Neural crest cell (in vitro differentiated cells): ENCODE results near the gene NGF. TPM values are rescaled to one million over a fixed set of nuclear protein-coding genes. Genes with fewer than 3 reads are reported as not detected.

Experiments used
- DNase-seq: peaks from one replicate; pipeline ENCODE4 v3.0.0; 2021; ENCODE audit warnings: low read depth, mixed read lengths, low spot score
- H3K27ac Mint-ChIP-seq: one replicate; pipeline ENCODE4 v1.8.0; 2021; ENCODE audit warnings: mild to moderate bottlenecking, mixed read lengths; ENCODE audit not compliant: unreplicated experiment
- H3K27me3 Mint-ChIP-seq: 2 replicates; pipeline ENCODE4 v1.8.0; 2021; ENCODE audit warnings: low read depth, mild to moderate bottlenecking, mixed read lengths
- H3K36me3 Mint-ChIP-seq: 2 replicates; pipeline ENCODE4 v1.8.0; 2021; ENCODE audit warnings: low read depth, mild to moderate bottlenecking, mixed read lengths
- H3K4me1 Mint-ChIP-seq: 2 replicates; pipeline ENCODE4 v1.8.0; 2021; ENCODE audit warnings: mixed read lengths
- H3K4me3 Mint-ChIP-seq: one replicate; pipeline ENCODE4 v1.8.0; 2021; ENCODE audit warnings: mild to moderate bottlenecking, mixed read lengths
- H3K9me3 Mint-ChIP-seq: 2 replicates; pipeline ENCODE4 v1.8.0; 2021; ENCODE audit warnings: mixed read lengths
- CTCF ChIP-seq: fragments of 200-600 bp; sonication (generic); conservative IDR thresholded peaks from 2 replicates; pipeline ENCODE4 v1.5.0; 2021; ENCODE audit warnings: antibody characterized with exemption, mild to moderate bottlenecking
- total RNA-seq: library from RNA; stranded (reverse); gene quantifications from 2 replicates; pipeline ENCODE4 v1.2.1, GENCODE V29; 2021

Gene NGF
- total RNA-seq, 1 donor from 2014 or later = not detected

- Mint-ChIP-seq H3K27me3 (no peaks in the 10 kb centered on the region), H3K9me3 (peaks cover 7% of the 10 kb centered on the region), H3K36me3 (peaks cover 3% of the 10 kb centered on the region), H3K4me1 (no peaks in the 10 kb centered on the region), H3K4me3 (no peak overlapping the region), H3K27ac (no peak overlapping the region)
- TF ChIP-seq CTCF = no peak
- no peak for DNase-seq
Measured at GRCh38 chr1:115242543-115242942, 95.5 kb downstream of the NGF start.

GRCh38 chr1:115241309-115241708 is 96.7 kb downstream of the NGF start:
- Mint-ChIP-seq H3K27me3 (no peaks in the 10 kb centered on the region), H3K4me3 (no peak overlapping the region), H3K27ac (no peak overlapping the region), H3K36me3 (peaks cover 3% of the 10 kb centered on the region), H3K9me3 (no peaks in the 10 kb centered on the region), H3K4me1 (no peaks in the 10 kb centered on the region)
- DNase-seq = no peak
- TF ChIP-seq CTCF = no peak

GRCh38 chr1:115240297-115240696 is 97.8 kb downstream of the NGF start:
- Mint-ChIP-seq H3K9me3 (no peaks in the 10 kb centered on the region), H3K27ac (no peak overlapping the region), H3K4me1 (no peaks in the 10 kb centered on the region), H3K4me3 (no peak overlapping the region), H3K36me3 (peaks cover 3% of the 10 kb centered on the region), H3K27me3 (no peaks in the 10 kb centered on the region)
- no peak for TF ChIP-seq CTCF
- no peak for DNase-seq

GRCh38 chr1:115239426-115239825 is 98.6 kb downstream of the NGF start:
- H3K9me3 Mint-ChIP-seq = no peaks in the 10 kb centered on the region
- no peak for DNase-seq
- H3K4me1 Mint-ChIP-seq = no peaks in the 10 kb centered on the region
- no peaks in the 10 kb centered on the region for H3K27me3 Mint-ChIP-seq
- H3K27ac Mint-ChIP-seq = no peak overlapping the region
- H3K4me3 Mint-ChIP-seq = no peak overlapping the region
- peaks cover 3% of the 10 kb centered on the region for H3K36me3 Mint-ChIP-seq
- no peak for TF ChIP-seq CTCF

GRCh38 chr1:115239148-115239422 is 99.0 kb downstream of the NGF start:
- no peaks in the 10 kb centered on the region for H3K27me3 Mint-ChIP-seq
- no peak for TF ChIP-seq CTCF
- H3K9me3 Mint-ChIP-seq = no peaks in the 10 kb centered on the region
- no peaks in the 10 kb centered on the region for H3K4me1 Mint-ChIP-seq
- no peak for DNase-seq
- no peaks in the 10 kb centered on the region for H3K36me3 Mint-ChIP-seq
- no peak overlapping the region for H3K27ac Mint-ChIP-seq
- no peak overlapping the region for H3K4me3 Mint-ChIP-seq
